ENCODE results near the gene TCF12. TPM values are rescaled to one million over a fixed set of nuclear protein-coding genes. Genes with fewer than 3 reads are reported as not detected.

The TCF12 gene
- total RNA-seq, 4 donors from 2014 or later: 50.5 to 117 (median 89.8) TPM

DNA sequence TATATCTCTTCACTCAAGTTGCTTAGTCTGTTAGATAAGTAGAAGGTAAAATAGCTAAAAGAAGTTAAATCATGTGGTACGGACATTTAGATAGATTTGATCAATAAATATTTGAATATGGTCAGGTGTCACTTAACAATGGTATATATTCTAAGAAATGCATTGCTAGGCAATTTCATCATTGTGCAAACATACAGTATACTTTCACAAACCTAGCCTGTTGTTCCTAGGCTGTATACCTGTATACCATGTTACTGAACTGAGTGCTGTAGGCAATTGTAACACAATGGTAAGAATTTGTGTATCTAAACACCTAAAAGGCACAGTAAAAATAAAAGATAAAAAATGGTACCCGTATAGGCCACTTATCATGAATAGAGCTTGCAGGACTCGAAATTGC, 345.1 kb downstream of the TCF12 start:
- intact Hi-C loops (cut with DNase I; ENCODE audit: low total_unique reads): no loop called here
- no peak for TF ChIP-seq POLR2A (IDR thresholded peaks at IDR 0.05)
- TF ChIP-seq, protein P1, sequence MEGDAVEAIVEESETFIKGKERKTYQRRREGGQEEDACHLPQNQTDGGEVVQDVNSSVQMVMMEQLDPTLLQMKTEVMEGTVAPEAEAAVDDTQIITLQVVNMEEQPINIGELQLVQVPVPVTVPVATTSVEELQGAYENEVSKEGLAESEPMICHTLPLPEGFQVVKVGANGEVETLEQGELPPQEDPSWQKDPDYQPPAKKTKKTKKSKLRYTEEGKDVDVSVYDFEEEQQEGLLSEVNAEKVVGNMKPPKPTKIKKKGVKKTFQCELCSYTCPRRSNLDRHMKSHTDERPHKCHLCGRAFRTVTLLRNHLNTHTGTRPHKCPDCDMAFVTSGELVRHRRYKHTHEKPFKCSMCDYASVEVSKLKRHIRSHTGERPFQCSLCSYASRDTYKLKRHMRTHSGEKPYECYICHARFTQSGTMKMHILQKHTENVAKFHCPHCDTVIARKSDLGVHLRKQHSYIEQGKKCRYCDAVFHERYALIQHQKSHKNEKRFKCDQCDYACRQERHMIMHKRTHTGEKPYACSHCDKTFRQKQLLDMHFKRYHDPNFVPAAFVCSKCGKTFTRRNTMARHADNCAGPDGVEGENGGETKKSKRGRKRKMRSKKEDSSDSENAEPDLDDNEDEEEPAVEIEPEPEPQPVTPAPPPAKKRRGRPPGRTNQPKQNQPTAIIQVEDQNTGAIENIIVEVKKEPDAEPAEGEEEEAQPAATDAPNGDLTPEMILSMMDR (IDR thresholded peaks at IDR 0.05): no peak
- no peak overlapping the region for H3K4me3 ChIP-seq (ENCODE audit: low read depth, poor library complexity, severe bottlenecking)
- 90 to 93% methylated on average over 3 of the region's 3 CpGs for WGBS, 2 donors
- DNase-seq (ENCODE audit: low spot score in 2 of 2): no peak

DNA sequence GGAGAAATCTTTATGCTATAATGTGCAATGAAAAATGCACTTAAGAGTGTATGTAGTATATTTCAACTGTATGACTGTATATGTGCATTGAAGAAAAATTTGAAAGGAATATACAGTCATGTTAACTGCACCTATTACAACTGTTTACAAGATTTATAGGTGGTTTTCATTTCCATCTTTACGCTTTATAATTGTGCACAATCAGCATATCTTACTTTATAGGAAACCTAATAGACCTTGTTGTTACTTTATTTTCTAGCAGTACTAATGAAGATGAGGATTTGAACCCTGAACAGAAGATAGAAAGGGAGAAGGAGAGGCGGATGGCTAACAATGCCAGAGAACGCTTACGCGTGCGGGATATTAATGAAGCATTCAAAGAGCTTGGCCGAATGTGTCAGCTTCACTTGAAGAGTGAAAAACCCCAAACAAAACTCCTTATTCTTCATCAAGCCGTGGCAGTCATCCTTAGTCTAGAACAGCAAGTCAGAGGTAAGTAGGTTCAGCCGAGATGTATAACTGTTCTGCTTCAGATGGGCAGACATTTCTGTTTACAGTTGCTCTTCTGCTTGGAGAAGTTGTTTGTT, 354.4 kb downstream of the TCF12 start:
- TF ChIP-seq, protein P1 (IDR thresholded peaks at IDR 0.05): no peak
- TF ChIP-seq POLR2A (IDR thresholded peaks at IDR 0.05): no peak

DNA sequence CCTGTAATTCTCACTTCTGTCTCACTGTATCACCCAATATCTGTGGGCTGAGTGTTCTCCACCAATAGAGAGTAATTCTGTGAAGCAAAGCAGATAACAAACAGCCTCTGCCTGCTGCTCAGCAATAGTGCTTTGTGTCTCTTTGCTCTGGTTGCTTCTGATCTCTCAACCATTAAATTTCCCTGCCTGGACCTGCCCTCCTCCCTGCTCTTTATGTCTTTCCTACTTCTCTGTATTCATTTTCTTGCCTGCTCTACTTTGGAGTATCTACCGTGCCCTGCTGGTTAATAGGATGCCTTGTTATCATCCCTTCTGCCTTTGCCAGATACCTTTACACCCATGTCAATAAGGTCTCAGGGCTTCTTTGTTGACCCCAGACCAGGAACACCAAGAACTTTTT, 355.0 kb downstream of the TCF12 start:
- TF ChIP-seq POLR2A (IDR thresholded peaks at IDR 0.05): no peak
- WGBS, 2 donors: 55 to 57% methylated on average over 1 of the region's 1 CpG
- intact Hi-C loops (cut with DNase I; ENCODE audit: low total_unique reads): no loop called here
- DNase-seq (ENCODE audit: low spot score in 2 of 2): no peak
- H3K4me3 ChIP-seq (ENCODE audit: low read depth, poor library complexity, severe bottlenecking): no peak overlapping the region

More for the DNA sequence above, 354.4 kb downstream of the TCF12 start:
- H3K4me3 ChIP-seq (ENCODE audit: low read depth, poor library complexity, severe bottlenecking): no peak overlapping the region
- intact Hi-C loops (cut with DNase I; ENCODE audit: low total_unique reads): no loop called here
- DNase-seq (ENCODE audit: low spot score in 2 of 2): no peak
- WGBS, 2 donors: 90 to 92% methylated on average over 9 of the region's 9 CpGs

DNA sequence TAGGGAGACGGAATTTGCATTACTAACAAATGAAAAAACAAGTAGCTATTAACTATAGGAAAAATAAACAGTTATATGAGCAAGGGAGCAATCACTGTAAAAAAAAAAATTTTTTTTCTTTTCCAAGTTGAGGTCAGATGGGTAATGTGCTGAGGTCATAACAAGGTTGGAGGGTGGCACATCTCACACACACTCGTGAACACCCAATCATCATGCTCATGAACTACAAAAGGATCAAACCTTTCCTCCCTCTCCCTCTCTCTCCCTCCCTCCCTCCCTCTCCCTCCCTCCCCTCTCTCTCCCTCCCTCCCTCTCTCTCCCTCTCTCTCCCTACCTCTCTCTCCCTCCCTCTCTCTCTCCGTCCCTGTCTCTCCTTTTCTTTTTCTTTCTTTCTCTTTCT, 360.0 kb downstream of the TCF12 start:
- intact Hi-C loops (cut with DNase I; ENCODE audit: low total_unique reads): no loop called here
- TF ChIP-seq, protein P1 (IDR thresholded peaks at IDR 0.05): no peak
- TF ChIP-seq POLR2A (IDR thresholded peaks at IDR 0.05): no peak
- 96 to 100% methylated on average over 3 of the region's 3 CpGs for WGBS, 2 donors

DNA sequence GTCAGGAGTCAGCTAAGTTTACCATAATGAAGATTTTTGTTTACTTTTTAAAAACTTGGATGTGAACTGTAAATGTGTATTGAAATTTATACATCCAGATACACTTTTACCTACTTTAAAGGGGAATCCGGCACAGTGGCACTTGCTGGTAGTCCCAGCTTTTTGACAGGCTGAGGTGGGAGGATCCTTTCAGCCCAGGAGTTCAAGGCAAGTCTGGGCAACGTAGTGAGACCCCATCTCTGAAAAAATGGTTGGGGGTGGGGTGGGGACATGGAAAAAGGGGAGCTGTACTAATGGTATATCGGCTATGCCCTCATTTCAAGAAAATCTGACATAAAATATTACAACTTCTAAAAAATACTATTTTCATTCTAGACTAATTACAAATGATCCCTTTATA, 362.0 kb downstream of the TCF12 start:
- intact Hi-C loops (cut with DNase I; ENCODE audit: low total_unique reads): no loop called here
- DNase-seq (ENCODE audit: low spot score in 2 of 2): no peak
- 92 to 97% methylated on average over 3 of the region's 3 CpGs for WGBS, 2 donors
- TF ChIP-seq POLR2A (IDR thresholded peaks at IDR 0.05): no peak
- TF ChIP-seq, protein P1 (IDR thresholded peaks at IDR 0.05): no peak
- no peak overlapping the region for H3K4me3 ChIP-seq (ENCODE audit: low read depth, poor library complexity, severe bottlenecking)

More for the DNA sequence above, 360.0 kb downstream of the TCF12 start:
- H3K4me3 ChIP-seq (ENCODE audit: low read depth, poor library complexity, severe bottlenecking): no peak overlapping the region
- no peak for DNase-seq (ENCODE audit: low spot score in 2 of 2)

DNA sequence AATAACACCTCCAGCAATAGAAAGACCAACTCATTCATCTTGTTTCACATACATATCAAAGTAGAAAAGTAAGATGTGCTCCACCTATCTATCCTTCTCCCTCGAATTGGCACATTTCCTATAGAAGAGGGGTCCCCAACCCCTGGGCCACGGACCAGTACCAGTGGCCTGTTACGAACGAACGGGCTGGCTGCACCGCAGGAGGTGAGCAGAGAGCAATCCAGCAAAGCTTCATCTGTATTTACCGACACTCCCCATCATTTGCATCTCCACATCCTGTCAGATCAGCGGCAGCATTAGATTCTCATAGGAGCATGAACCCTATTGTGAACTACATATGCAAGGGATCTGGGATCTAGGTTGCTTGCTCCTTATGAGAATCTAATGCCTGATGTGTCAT, 362.9 kb downstream of the TCF12 start:
- DNase-seq (ENCODE audit: low spot score in 2 of 2): no peak
- WGBS, 2 donors: 88 to 96% methylated on average over 8 of the region's 8 CpGs
- H3K4me3 ChIP-seq (ENCODE audit: low read depth, poor library complexity, severe bottlenecking): no peak overlapping the region
- TF ChIP-seq, protein P1 (IDR thresholded peaks at IDR 0.05): no peak
- no peak for TF ChIP-seq POLR2A (IDR thresholded peaks at IDR 0.05)
- intact Hi-C loops (cut with DNase I; ENCODE audit: low total_unique reads): no loop called here
